GM23248 (cell line): ENCODE measurements around the gene NID2.

Experiments
- EZH2 ChIP-seq: fragments of 200-600 bp; sonication (generic); IDR thresholded peaks from 2 replicates; pipeline ENCODE4 v1.6.1; 2018; ENCODE audit warnings: antibody characterized with exemption, mild to moderate bottlenecking; ENCODE audit not compliant: insufficient read depth, poor library complexity, severe bottlenecking
- EZH2phosphoT487 ChIP-seq: fragments of 200-600 bp; sonication (generic); IDR thresholded peaks from 2 replicates; pipeline ENCODE4 v1.6.1; 2018; ENCODE audit warnings: antibody characterized with exemption, moderate library complexity, mild to moderate bottlenecking, low read depth; ENCODE audit not compliant: insufficient read depth

DNA sequence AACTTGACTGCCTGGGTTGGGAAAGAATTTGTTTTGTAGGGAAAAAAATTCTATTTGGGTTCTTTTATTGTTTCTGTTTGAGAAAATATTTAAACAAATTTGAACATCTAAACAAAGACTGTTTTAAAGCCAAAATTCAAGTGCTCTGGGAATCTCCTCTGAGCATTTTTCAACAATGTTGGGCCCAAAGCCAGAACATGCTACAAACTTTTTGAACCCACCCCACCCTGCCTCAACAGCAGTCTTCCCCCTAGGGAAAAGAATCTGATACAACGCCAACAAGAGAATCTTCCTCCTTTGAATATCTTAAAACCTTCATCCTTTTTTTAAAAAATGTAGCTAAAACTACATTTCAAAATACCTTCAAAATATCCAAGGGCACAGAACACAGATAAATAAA lies 20.4 kb upstream of the NID2 start:
- no peak for TF ChIP-seq EZH2
- TF ChIP-seq EZH2phosphoT487 = no peak
